ENCODE results near the gene CLRN1. TPM values are rescaled to one million over a fixed set of nuclear protein-coding genes. Genes with fewer than 3 reads are reported as not detected.

CLRN1 gene
- polyA plus RNA-seq, 3 donors: not detected

- H2AFZ ChIP-seq (ENCODE audit: insufficient read depth, low read depth, low read length, poor library complexity, severe bottlenecking): no peak overlapping the region
- no peaks in the 10 kb centered on the region for H3K36me3 ChIP-seq (replicated peaks in 1 of 2; ENCODE audit: control insufficient read depth in 1 of 2, insufficient read depth in 2 of 2, low read length in 2 of 2)
- intact Hi-C loops (cut with micrococcal nuclease): no loop called here
- H3K27me3 ChIP-seq (ENCODE audit: control insufficient read depth in 2 of 2, insufficient read depth in 2 of 2, low read length in 2 of 2): no peaks in the 10 kb centered on the region
- no peak overlapping the region for H3K4me3 ChIP-seq (replicated peaks in 1 of 3; ENCODE audit: low read depth in 2 of 3, low read length in 3 of 3)
- Mint-ChIP-seq H3K27ac (no peak overlapping the region), H3K4me1 (peaks cover 3% of the 10 kb centered on the region), H3K27me3 (ENCODE audit: low read depth in 3 of 3) (peaks cover 1 to 4% (median 3%) of the 10 kb centered on the region in 3 donors), H3K4me3 (no peak overlapping the region), H3K36me3 (no peaks in the 10 kb centered on the region), H3K9me3 (peaks cover 0 to 5% (median 0%) of the 10 kb centered on the region in 7 donors)
- DNase-seq: no peak
- H3K79me2 ChIP-seq (ENCODE audit: insufficient read depth, low read length): no peaks in the 10 kb centered on the region
- H3K4me1 ChIP-seq (ENCODE audit: control insufficient read depth in 1 of 2, insufficient read depth in 2 of 2, low read length in 2 of 2): peaks cover 0 to under 1% of the 10 kb centered on the region in 2 donors
- H3K4me2 ChIP-seq (replicated peaks; ENCODE audit: extremely low read depth, low read length, poor library complexity, severe bottlenecking): no peak overlapping the region
- no peak overlapping the region for H3K9ac ChIP-seq (ENCODE audit: insufficient read depth, low read length, poor library complexity, severe bottlenecking)
- H4K20me1 ChIP-seq (ENCODE audit: insufficient read depth, low read length): no peaks in the 10 kb centered on the region
- no peaks in the 10 kb centered on the region for H3K9me3 ChIP-seq (replicated peaks in 1 of 2; ENCODE audit: control insufficient read depth in 1 of 2, insufficient read depth in 1 of 2, low read length in 2 of 2)
- no peak for TF ChIP-seq CTCF (IDR thresholded peaks at IDR 0.05)
- H3K27ac ChIP-seq (ENCODE audit: low read depth in 1 of 2, low read length in 2 of 2): no peak overlapping the region
- 79% methylated on average over 3 of the region's 3 CpGs for WGBS (ENCODE audit: insufficient coverage)
Observed at GRCh38 chr3:150930839-150931238, 41.7 kb downstream of the CLRN1 start.

GRCh38 chr3:150928234-150928633 is 44.3 kb downstream of the CLRN1 start:
- Mint-ChIP-seq H3K27ac (no peak overlapping the region), H3K36me3 (no peaks in the 10 kb centered on the region), H3K9me3 (peaks cover 0 to 5% (median 0%) of the 10 kb centered on the region in 7 donors), H3K4me3 (no peak overlapping the region), H3K4me1 (peaks cover 11% of the 10 kb centered on the region), H3K27me3 (ENCODE audit: low read depth in 3 of 3) (peaks cover under 1 to 6% (median 3%) of the 10 kb centered on the region in 3 donors)
- Histone ChIP-seq H3K36me3 (replicated peaks in 1 of 2; ENCODE audit: control insufficient read depth in 1 of 2, insufficient read depth in 2 of 2, low read length in 2 of 2) (no peaks in the 10 kb centered on the region), H3K4me1 (ENCODE audit: control insufficient read depth in 1 of 2, insufficient read depth in 2 of 2, low read length in 2 of 2) (peaks cover 7 to 10% of the 10 kb centered on the region in 2 donors), H3K27me3 (ENCODE audit: control insufficient read depth in 2 of 2, insufficient read depth in 2 of 2, low read length in 2 of 2) (no peaks in the 10 kb centered on the region), H3K27ac (ENCODE audit: low read depth in 1 of 2, low read length in 2 of 2) (no peak overlapping the region), H2AFZ (ENCODE audit: insufficient read depth, low read depth, low read length, poor library complexity, severe bottlenecking) (no peak overlapping the region), H3K9me3 (replicated peaks in 1 of 2; ENCODE audit: control insufficient read depth in 1 of 2, insufficient read depth in 1 of 2, low read length in 2 of 2) (no peaks in the 10 kb centered on the region), H3K9ac (ENCODE audit: insufficient read depth, low read length, poor library complexity, severe bottlenecking) (no peak overlapping the region), H3K4me2 (replicated peaks; ENCODE audit: extremely low read depth, low read length, poor library complexity, severe bottlenecking) (no peak overlapping the region), H4K20me1 (ENCODE audit: insufficient read depth, low read length) (no peaks in the 10 kb centered on the region), H3K79me2 (ENCODE audit: insufficient read depth, low read length) (no peaks in the 10 kb centered on the region), H3K4me3 (replicated peaks in 1 of 3; ENCODE audit: low read depth in 2 of 3, low read length in 3 of 3) (no peak overlapping the region)
- 100% methylated on average over 1 of the region's 1 CpG for WGBS (ENCODE audit: insufficient coverage)
- DNase-seq: no peak
- TF ChIP-seq CTCF (IDR thresholded peaks at IDR 0.05): no peak
- intact Hi-C loops (cut with micrococcal nuclease): no loop called here
